Ishikawa (cell line): ENCODE data around the gene MRPS15.

ENCODE experiments used
- CREB1 ChIP-seq: IDR thresholded peaks from 2 replicates; pipeline ENCODE4 v1.6.1; 2012; ENCODE audit warnings: low read depth
- EP300 ChIP-seq: IDR thresholded peaks from 2 replicates; pipeline ENCODE4 v1.6.1; 2012; ENCODE audit warnings: borderline replicate concordance
- FOXM1 ChIP-seq: IDR thresholded peaks from 2 replicates; pipeline ENCODE4 v1.6.1; 2012; ENCODE audit warnings: low read depth, borderline replicate concordance
- NFIC ChIP-seq: IDR thresholded peaks from 2 replicates; pipeline ENCODE4 v1.6.1; 2012
- RAD21 ChIP-seq: IDR thresholded peaks from 2 replicates; pipeline ENCODE4 v1.6.1; 2012; ENCODE audit warnings: low read depth
- TAF1 ChIP-seq: IDR thresholded peaks from 2 replicates; pipeline ENCODE4 v1.6.1; 2012; ENCODE audit warnings: low read depth, mild to moderate bottlenecking
- TCF12 ChIP-seq: IDR thresholded peaks from 2 replicates; pipeline ENCODE4 v1.6.1; 2012; ENCODE audit warnings: low read depth
- ZBTB7A ChIP-seq: IDR thresholded peaks from 2 replicates; pipeline ENCODE4 v1.6.1; 2012; ENCODE audit warnings: low read depth
- TF ChIP-seq, protein P1 (sequence below): IDR thresholded peaks from 2 replicates; pipeline ENCODE4 v1.6.1; 2012; ENCODE audit warnings: low read depth, mild to moderate bottlenecking
- TF ChIP-seq, protein P2 (sequence below): IDR thresholded peaks from 2 replicates; pipeline ENCODE4 v1.6.1; 2012

DNA sequence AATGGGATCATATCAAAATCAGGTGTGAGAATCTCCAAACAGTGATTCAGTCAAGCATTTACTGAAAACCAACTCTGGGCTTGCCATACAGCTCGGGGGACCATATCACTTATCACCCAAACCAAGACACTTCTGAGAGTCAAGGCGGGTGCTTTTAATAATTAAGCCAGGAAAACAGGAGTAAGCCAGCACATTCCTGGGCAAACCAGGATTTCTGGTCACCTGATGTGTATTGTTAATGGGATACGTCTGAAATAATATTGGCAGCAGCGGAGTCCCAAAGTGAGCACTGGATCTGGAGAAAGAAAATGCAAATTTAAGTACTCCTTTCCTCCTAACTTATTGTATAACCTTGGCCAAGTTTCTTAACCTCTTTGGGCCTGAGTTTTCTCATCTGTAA lies 31.6 kb downstream of the MRPS15 start:
- no peak for TF ChIP-seq EP300
- TF ChIP-seq, protein P1, sequence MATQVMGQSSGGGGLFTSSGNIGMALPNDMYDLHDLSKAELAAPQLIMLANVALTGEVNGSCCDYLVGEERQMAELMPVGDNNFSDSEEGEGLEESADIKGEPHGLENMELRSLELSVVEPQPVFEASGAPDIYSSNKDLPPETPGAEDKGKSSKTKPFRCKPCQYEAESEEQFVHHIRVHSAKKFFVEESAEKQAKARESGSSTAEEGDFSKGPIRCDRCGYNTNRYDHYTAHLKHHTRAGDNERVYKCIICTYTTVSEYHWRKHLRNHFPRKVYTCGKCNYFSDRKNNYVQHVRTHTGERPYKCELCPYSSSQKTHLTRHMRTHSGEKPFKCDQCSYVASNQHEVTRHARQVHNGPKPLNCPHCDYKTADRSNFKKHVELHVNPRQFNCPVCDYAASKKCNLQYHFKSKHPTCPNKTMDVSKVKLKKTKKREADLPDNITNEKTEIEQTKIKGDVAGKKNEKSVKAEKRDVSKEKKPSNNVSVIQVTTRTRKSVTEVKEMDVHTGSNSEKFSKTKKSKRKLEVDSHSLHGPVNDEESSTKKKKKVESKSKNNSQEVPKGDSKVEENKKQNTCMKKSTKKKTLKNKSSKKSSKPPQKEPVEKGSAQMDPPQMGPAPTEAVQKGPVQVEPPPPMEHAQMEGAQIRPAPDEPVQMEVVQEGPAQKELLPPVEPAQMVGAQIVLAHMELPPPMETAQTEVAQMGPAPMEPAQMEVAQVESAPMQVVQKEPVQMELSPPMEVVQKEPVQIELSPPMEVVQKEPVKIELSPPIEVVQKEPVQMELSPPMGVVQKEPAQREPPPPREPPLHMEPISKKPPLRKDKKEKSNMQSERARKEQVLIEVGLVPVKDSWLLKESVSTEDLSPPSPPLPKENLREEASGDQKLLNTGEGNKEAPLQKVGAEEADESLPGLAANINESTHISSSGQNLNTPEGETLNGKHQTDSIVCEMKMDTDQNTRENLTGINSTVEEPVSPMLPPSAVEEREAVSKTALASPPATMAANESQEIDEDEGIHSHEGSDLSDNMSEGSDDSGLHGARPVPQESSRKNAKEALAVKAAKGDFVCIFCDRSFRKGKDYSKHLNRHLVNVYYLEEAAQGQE = no peak
- TF ChIP-seq ZBTB7A = no peak
- TF ChIP-seq NFIC = no peak
- no peak for TF ChIP-seq CREB1
- TF ChIP-seq, protein P2, sequence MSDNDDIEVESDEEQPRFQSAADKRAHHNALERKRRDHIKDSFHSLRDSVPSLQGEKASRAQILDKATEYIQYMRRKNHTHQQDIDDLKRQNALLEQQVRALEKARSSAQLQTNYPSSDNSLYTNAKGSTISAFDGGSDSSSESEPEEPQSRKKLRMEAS = no peak
- no peak for TF ChIP-seq RAD21
- no peak for TF ChIP-seq TCF12
- TF ChIP-seq TAF1 = no peak
- no peak for TF ChIP-seq FOXM1
